K562 (cell line): Measurements from ENCODE around the gene VRK2. TPM values are rescaled to one million over a fixed set of nuclear protein-coding genes. Genes with fewer than 3 reads are reported as not detected.
A peak's percentile ranks its signal among the peaks of the same experiment; 100 is the strongest.

Experiments used
- CCAR2 ChIP-seq: fragments of 200-400 bp; formaldehyde crosslinking; IDR thresholded peaks from 2 replicates; pipeline ENCODE4 v1.6.1; 2017; ENCODE audit warnings: mild to moderate bottlenecking, low read depth, low read length
- CSDE1 ChIP-seq, 2 experiments: fragments of 450-650 bp; IDR thresholded peaks; 2 replicates each; pipeline ENCODE4 v1.6.1; 2016; ENCODE audit warnings: mild to moderate bottlenecking in 1 of 2
- LCOR ChIP-seq: sonication (generic); formaldehyde crosslinking; IDR thresholded peaks from 2 replicates; pipeline ENCODE4 v1.8.0; 2022; ENCODE audit warnings: mild to moderate bottlenecking, missing genetic modification reagents
- NFRKB ChIP-seq: fragments of 450-650 bp; IDR thresholded peaks from 2 replicates; pipeline ENCODE4 v1.6.1; 2016; ENCODE audit warnings: low read depth
- RBM39 ChIP-seq: fragments of 200-400 bp; formaldehyde crosslinking; optimal IDR thresholded peaks from 2 replicates; pipeline ENCODE3; 2018; ENCODE audit warnings: low read depth, low read length
- SPI1 ChIP-seq: IDR thresholded peaks from 2 replicates; pipeline ENCODE4 v1.6.1; 2011; ENCODE audit warnings: low read depth, low read length, control low read depth, borderline replicate concordance
- ZNF280B ChIP-seq: fragments of 250-450 bp; sonication (Bioruptor Pico); IDR thresholded peaks from 2 replicates; pipeline ENCODE4 v1.5.1; 2021; ENCODE audit warnings: mild to moderate bottlenecking
- ZNF830 ChIP-seq: fragments of 250-450 bp; sonication (Bioruptor Pico); IDR thresholded peaks from 2 replicates; pipeline ENCODE4 v1.5.0; 2021; ENCODE audit warnings: mild to moderate bottlenecking
- polyA plus RNA-seq, 8 experiments: library from polyadenylated mRNA; depleted of rRNA in 4 of 8; stranded (reverse) in 5 of 8; unstranded in 3 of 8; fragments of >200 nt; fragmentation: Nextera tagmentation in 2 of 8; fragmentation: Illumina TruSeq in 1 of 8; extraction: Ambion mirVana in 2 of 8; extraction: Trizol in 1 of 8; gene quantifications; 2 replicates each; pipeline versions ENCODE4 v1.2.1 to v1.2.3, GENCODE V29; 2011 to 2014; ENCODE audit warnings: inconsistent platforms in 1 of 8, missing spikeins in 1 of 8
- total RNA-seq, 7 experiments: library from RNA; depleted of rRNA in 6 of 7; stranded (reverse); fragments of >200 nt in 6 of 7; fragmentation: Illumina TruSeq in 2 of 7; extraction: Trizol in 2 of 7; gene quantifications; 2 replicates each; pipeline versions ENCODE4 v1.2.1 to v1.2.3, GENCODE V29; 2011 to 2021; ENCODE audit warnings: low replicate concordance in 1 of 7
- TF ChIP-seq, protein P1 (sequence below): fragments of 250-450 bp; sonication (Bioruptor Pico); IDR thresholded peaks from 2 replicates; pipeline ENCODE4 v1.4.0; 2020; ENCODE audit warnings: mild to moderate bottlenecking, moderate library complexity

The VRK2 gene
- total and polyA plus RNA-seq, 9 of the 15 experiments (the other 6 are each of a cell fraction or from before 2014, with no cell fraction given), result 22.6 to 49.2 (median 36.2) TPM

DNA sequence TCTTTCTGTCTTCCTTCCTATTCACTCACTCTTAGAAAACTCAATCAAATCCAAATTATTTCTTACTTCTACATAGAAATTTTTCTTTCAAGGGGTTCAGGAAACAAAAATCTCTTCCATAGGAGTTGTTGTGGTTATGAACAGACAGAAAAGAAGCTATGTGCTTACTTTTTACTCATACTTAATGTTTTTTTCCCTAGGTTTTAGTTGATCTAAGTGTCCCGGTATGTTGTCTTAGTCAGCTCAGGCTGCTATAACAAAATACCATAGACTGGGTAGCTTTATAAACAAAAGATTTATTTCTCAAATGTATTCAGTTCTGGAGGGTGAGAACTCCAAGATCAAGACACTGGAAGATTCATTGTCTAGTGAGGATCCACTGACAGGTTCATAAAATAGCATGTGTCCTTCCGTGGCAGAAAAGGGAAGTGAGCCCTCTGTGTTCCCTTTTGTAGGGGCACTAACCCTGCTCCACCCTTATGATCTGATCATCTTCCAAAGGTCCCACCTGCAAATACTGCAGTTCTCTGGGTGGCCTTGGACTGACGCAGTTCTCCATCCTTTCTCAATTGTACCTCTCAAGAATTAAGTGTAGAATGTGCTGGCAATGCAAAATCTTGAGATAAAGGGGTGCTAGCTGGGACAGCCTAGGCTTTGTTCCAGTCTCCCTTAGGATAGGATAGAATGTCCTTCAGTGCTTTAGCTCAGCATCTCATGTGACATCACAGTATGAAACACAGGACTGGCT, 14.4 kb upstream of the VRK2 start (continued):
- TF ChIP-seq, protein P1, sequence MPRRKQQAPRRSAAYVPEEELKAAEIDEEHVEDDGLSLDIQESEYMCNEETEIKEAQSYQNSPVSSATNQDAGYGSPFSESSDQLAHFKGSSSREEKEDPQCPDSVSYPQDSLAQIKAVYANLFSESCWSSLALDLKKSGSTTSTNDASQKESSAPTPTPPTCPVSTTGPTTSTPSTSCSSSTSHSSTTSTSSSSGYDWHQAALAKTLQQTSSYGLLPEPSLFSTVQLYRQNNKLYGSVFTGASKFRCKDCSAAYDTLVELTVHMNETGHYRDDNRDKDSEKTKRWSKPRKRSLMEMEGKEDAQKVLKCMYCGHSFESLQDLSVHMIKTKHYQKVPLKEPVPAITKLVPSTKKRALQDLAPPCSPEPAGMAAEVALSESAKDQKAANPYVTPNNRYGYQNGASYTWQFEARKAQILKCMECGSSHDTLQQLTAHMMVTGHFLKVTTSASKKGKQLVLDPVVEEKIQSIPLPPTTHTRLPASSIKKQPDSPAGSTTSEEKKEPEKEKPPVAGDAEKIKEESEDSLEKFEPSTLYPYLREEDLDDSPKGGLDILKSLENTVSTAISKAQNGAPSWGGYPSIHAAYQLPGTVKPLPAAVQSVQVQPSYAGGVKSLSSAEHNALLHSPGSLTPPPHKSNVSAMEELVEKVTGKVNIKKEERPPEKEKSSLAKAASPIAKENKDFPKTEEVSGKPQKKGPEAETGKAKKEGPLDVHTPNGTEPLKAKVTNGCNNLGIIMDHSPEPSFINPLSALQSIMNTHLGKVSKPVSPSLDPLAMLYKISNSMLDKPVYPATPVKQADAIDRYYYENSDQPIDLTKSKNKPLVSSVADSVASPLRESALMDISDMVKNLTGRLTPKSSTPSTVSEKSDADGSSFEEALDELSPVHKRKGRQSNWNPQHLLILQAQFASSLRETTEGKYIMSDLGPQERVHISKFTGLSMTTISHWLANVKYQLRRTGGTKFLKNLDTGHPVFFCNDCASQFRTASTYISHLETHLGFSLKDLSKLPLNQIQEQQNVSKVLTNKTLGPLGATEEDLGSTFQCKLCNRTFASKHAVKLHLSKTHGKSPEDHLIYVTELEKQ (CRISPR knock-in tag), result no peak
- no peak for TF ChIP-seq RBM39
- no peak for TF ChIP-seq ZNF830 (CRISPR knock-in tag)
- TF ChIP-seq LCOR, result no peak
- TF ChIP-seq CCAR2, result no peak
- TF ChIP-seq SPI1, result peak; percentile 92
- TF ChIP-seq NFRKB, result no peak
- TF ChIP-seq CSDE1 (IDR thresholded peaks at IDR 0.05), result no peak
- TF ChIP-seq ZNF280B (CRISPR knock-in tag), result no peak
